ENCODE data around the gene FOCAD. TPM values are rescaled to one million over a fixed set of nuclear protein-coding genes. Genes with fewer than 3 reads are reported as not detected.
A peak's percentile ranks its signal among the peaks of the same experiment; 100 is the strongest.

FOCAD gene
- total RNA-seq, 6 experiments from 2014 or later = 31.8 to 46.7 (median 39.2) TPM

- H3K27ac Mint-ChIP-seq = no peak overlapping the region
- H3K4me3 Mint-ChIP-seq = no peak overlapping the region
- no peak for DNase-seq
- H3K9me3 Mint-ChIP-seq = no peaks in the 10 kb centered on the region
- H3K27me3 Mint-ChIP-seq (ENCODE audit: insufficient read depth) = peaks cover 9% of the 10 kb centered on the region
- TF ChIP-seq CTCF (IDR thresholded peaks at IDR 0.05) = no peak
- no peaks in the 10 kb centered on the region for H3K36me3 Mint-ChIP-seq (ENCODE audit: low read depth)
- peaks cover 4% of the 10 kb centered on the region; the same call in 1 of the 2 replicates for H3K4me1 Mint-ChIP-seq (ENCODE audit: low read depth)
These were observed 353.2 kb downstream of the FOCAD start for GRCh38 chr9:21037278-21037677.

GRCh38 chr9:21039302-21039701, 355.2 kb downstream of the FOCAD start:
- Mint-ChIP-seq H3K27me3 (ENCODE audit: insufficient read depth) (peaks cover 7% of the 10 kb centered on the region), H3K4me3 (no peak overlapping the region), H3K27ac (no peak overlapping the region), H3K9me3 (no peaks in the 10 kb centered on the region), H3K36me3 (ENCODE audit: low read depth) (no peaks in the 10 kb centered on the region), H3K4me1 (ENCODE audit: low read depth) (no peaks in the 10 kb centered on the region)
- TF ChIP-seq CTCF (IDR thresholded peaks at IDR 0.05) = no peak
- no peak for DNase-seq

- Mint-ChIP-seq H3K9me3 (no peaks in the 10 kb centered on the region), H3K27ac (no peak overlapping the region), H3K4me1 (ENCODE audit: low read depth) (no peaks in the 10 kb centered on the region)
These were observed 358.4 kb downstream of the FOCAD start for GRCh38 chr9:21042466-21042865.

GRCh38 chr9:21043841-21044240, 359.8 kb downstream of the FOCAD start:
- Mint-ChIP-seq H3K9me3 (no peaks in the 10 kb centered on the region), H3K27me3 (ENCODE audit: insufficient read depth) (peaks cover 11% of the 10 kb centered on the region), H3K4me1 (ENCODE audit: low read depth) (no peaks in the 10 kb centered on the region), H3K36me3 (ENCODE audit: low read depth) (no peaks in the 10 kb centered on the region), H3K4me3 (no peak overlapping the region), H3K27ac (no peak overlapping the region)
- DNase-seq = no peak
- no peak for TF ChIP-seq CTCF (IDR thresholded peaks at IDR 0.05)

More at GRCh38 chr9:21042466-21042865, 358.4 kb downstream of the FOCAD start:
- Mint-ChIP-seq H3K4me3 (no peak overlapping the region), H3K36me3 (ENCODE audit: low read depth) (no peaks in the 10 kb centered on the region), H3K27me3 (ENCODE audit: insufficient read depth) (peaks cover 8% of the 10 kb centered on the region)
- DNase-seq = no peak
- no peak for TF ChIP-seq CTCF (IDR thresholded peaks at IDR 0.05)

Small RNA genes lying within 50 kb of the gene (microRNA-seq; reads per million reads assigned to microRNA genes)
- 47.9 reads per million, percentile 38 among the genes with 10 or more reads in this experiment for gene MIR491

Other genes starting within 250 kb of the FOCAD start
- gene MLLT3, start 61.8 kb upstream of the FOCAD start, total RNA-seq (2021; fragmentation: NEBNext Ultra II Directional; extraction: Animal tissue kit (Norgen Biotek cat#: 25700)) = 10 to 100 TPM; 23.1 to 27.5 (median 24.7) TPM

Measured in HFFc6 (cell line).